Spleen (tissue), 11 donors: ENCODE measurements around the gene ZNF784. TPM values are rescaled to one million over a fixed set of nuclear protein-coding genes. Genes with fewer than 3 reads are reported as not detected.
A peak's percentile ranks its signal among the peaks of the same experiment; 100 is the strongest.
"Not testable (repeated sequence)": the region's sequence is repeated elsewhere in the genome, so short reads cannot be mapped to it uniquely, and the experiment has no call there.

Source experiments
- DNase-seq: peaks from one replicate; pipeline ENCODE4 v3.0.0-alpha.2; 2020
- H3K27ac ChIP-seq, 8 donors: fragments of 200-600 bp; sonication (generic) in 7 of 8; 1 replicate in 4 of 8; 2 replicates in 4 of 8; pipeline versions ENCODE4 v1.5.0 to v1.8.0; 2016 to 2021; ENCODE audit warnings: inconsistent platforms in 4 of 8, mild to moderate bottlenecking in 4 of 8, moderate library complexity in 1 of 8
- H3K27me3 ChIP-seq, 7 donors: fragments of 200-600 bp; sonication (generic) in 6 of 7; replicated peaks in 1 of 7; 1 replicate in 4 of 7; 2 replicates in 3 of 7; pipeline versions ENCODE4 v1.5.0 to v1.8.0; 2016 to 2021; ENCODE audit warnings: inconsistent platforms in 3 of 7, mild to moderate bottlenecking in 1 of 7
- H3K36me3 ChIP-seq, 6 donors: fragments of 200-600 bp; sonication (generic) in 5 of 6; 1 replicate in 4 of 6; 2 replicates in 2 of 6; pipeline versions ENCODE4 v1.5.0 to v1.8.0; 2016 to 2021; ENCODE audit warnings: inconsistent platforms in 2 of 6
- H3K4me1 ChIP-seq, 6 donors: fragments of 200-600 bp; sonication (generic) in 5 of 6; 1 replicate in 3 of 6; 2 replicates in 3 of 6; pipeline versions ENCODE4 v1.5.0 to v1.8.0; 2016 to 2021; ENCODE audit warnings: inconsistent platforms in 3 of 6
- H3K4me3 ChIP-seq, 8 donors: fragments of 200-600 bp; sonication (generic) in 7 of 8; 1 replicate in 4 of 8; 2 replicates in 4 of 8; pipeline versions ENCODE4 v1.5.0 to v1.8.0; 2016 to 2021; ENCODE audit warnings: inconsistent platforms in 4 of 8, mild to moderate bottlenecking in 4 of 8, moderate library complexity in 2 of 8
- H3K9me3 ChIP-seq, 8 donors: fragments of 200-600 bp; sonication (generic) in 7 of 8; 1 replicate in 4 of 8; 2 replicates in 4 of 8; pipeline versions ENCODE4 v1.5.0 to v1.8.0; 2016 to 2021; ENCODE audit warnings: inconsistent platforms in 4 of 8
- CTCF ChIP-seq, 11 experiments: fragments of 200-600 bp in 7 of 11; fragments of 450-650 bp in 4 of 11; sonication (generic) in 4 of 11; IDR thresholded peaks in 8 of 11; conservative IDR thresholded peaks in 3 of 11; 1 replicate in 7 of 11; 2 replicates in 4 of 11; pipeline versions ENCODE4 v1.4.0 to v1.8.0; 2016 to 2021; ENCODE audit warnings: antibody characterized with exemption in 11 of 11, inconsistent platforms in 4 of 11, mild to moderate bottlenecking in 1 of 11
- POLR2A ChIP-seq, 3 donors: fragments of 450-650 bp; IDR thresholded peaks; one replicate each; pipeline ENCODE4 v1.5.1; 2017; ENCODE audit warnings: antibody characterized with exemption in 3 of 3, mild to moderate bottlenecking in 1 of 3
- POLR2AphosphoS5 ChIP-seq, 3 donors: sonication (generic); formaldehyde crosslinking; IDR thresholded peaks; one replicate each; pipeline ENCODE4 v1.5.1; 2017; ENCODE audit warnings: antibody characterized with exemption in 3 of 3
- WGBS, 5 donors: extraction: QIAGEN DNeasy Blood & Tissue Kit in 3 of 5; methylation state at CpG; one replicate each; pipeline versions ENCODE4 v1.1.5 to v1.1.7; 2013 to 2018; 5-methylcytosine and 5-hydroxymethylcytosine counted together
- intact Hi-C: fragments of 100-400 bp; cut with DNase I; formaldehyde crosslinking; loops from one replicate; pipeline ENCODE4 v1.15.0; 2023; ENCODE audit warnings: low total_unique reads
- polyA plus RNA-seq, 3 donors: library from polyadenylated mRNA; stranded (reverse); fragments of 200-250 nt; gene quantifications; one replicate each; pipeline ENCODE4 v1.2.1, GENCODE V29; 2013
- total RNA-seq, 7 donors: library from RNA; depleted of rRNA in 3 of 7; stranded (reverse); fragments of >200 nt in 3 of 7; fragmentation: NEBNext Ultra II Directional in 4 of 7; extraction: Animal tissue kit (Norgen Biotek cat#: 25700) in 4 of 7; gene quantifications; one replicate each; pipeline versions ENCODE4 v1.1.0 to v1.2.1, GENCODE V29; 2016 to 2021
- donor health status: healthy with polysubstance abuse.
- donor health status: DM: no; HTN: no; CAD: no; lungs with moderate emphysema.
- donor health status: DM: no; HTN: no; CAD: no.
- donor health status: Bipolar disorder and iron deficiency.
- donor health status: healthy.
- donor health status: DM: no; HTN: no; CAD: no.
- donor health status: DM: yes; HTN: yes; CAD: no.

Gene ZNF784
- total and polyA plus RNA-seq, 10 donors, result 3.3 to 10.0 (median 6.7) TPM

- 1 to 4% (median 2%) methylated on average over 39 to 40 of the region's 40 CpGs for WGBS, 5 donors
- H3K27me3 ChIP-seq, result peaks cover 0 to 26% (median 0%) of the 10 kb centered on the region in 7 donors
- H3K9me3 ChIP-seq, result no peaks in the 10 kb centered on the region
- H3K27ac ChIP-seq, result no peak overlapping the region
- peaks cover 0 to 6% (median 3%) of the 10 kb centered on the region in 6 donors for H3K36me3 ChIP-seq
- peak in 2 of 3 donors; percentile 57 to 74 for TF ChIP-seq POLR2AphosphoS5 (IDR thresholded peaks at IDR 0.05)
- no peak for TF ChIP-seq POLR2A (IDR thresholded peaks at IDR 0.05)
- intact Hi-C loops, result no loop called here
- DNase-seq, result peak; percentile 97
- H3K4me3 ChIP-seq, result peak overlapping the region in 7 of 8 donors; percentile 22 to 71 (median 41)
- H3K4me1 ChIP-seq, result peaks cover 23 to 30% (median 29%) of the 10 kb centered on the region in 6 donors
Measured at GRCh38 chr19:55586976-55587668, 37.2 kb downstream of the ZNF784 start.

GRCh38 chr19:55585658-55586339 lies 38.6 kb downstream of the ZNF784 start:
- Histone ChIP-seq H3K36me3 (no peaks in the 10 kb centered on the region), H3K4me3 (peak overlapping the region in 7 of 8 donors; percentile 19 to 71 (median 37)), H3K27me3 (peaks cover 0 to 26% (median 0%) of the 10 kb centered on the region in 7 donors), H3K27ac (peak overlapping the region in 6 of 8 donors; percentile 7 to 65 (median 46)), H3K4me1 (peaks cover 27 to 44% (median 40%) of the 10 kb centered on the region in 6 donors), H3K9me3 (no peaks in the 10 kb centered on the region)
- WGBS, 5 donors, result 3 to 7% (median 4%) methylated on average over 27 to 34 of the region's 36 CpGs
- intact Hi-C loops, result no loop called here
- peak; percentile 89 for DNase-seq
- TF ChIP-seq POLR2AphosphoS5 (IDR thresholded peaks at IDR 0.05) (peak in 1 of 3 donors; percentile 28), CTCF (IDR thresholded peaks at IDR 0.05 in 8 of 11, conservative IDR thresholded peaks at IDR 0.05 in 3 of 11) (no peak)

GRCh38 chr19:55584871-55585270 lies 39.5 kb downstream of the ZNF784 start:
- Histone ChIP-seq H3K36me3 (no peaks in the 10 kb centered on the region), H3K27me3 (peaks cover 0 to 26% (median 0%) of the 10 kb centered on the region in 7 donors), H3K9me3 (no peaks in the 10 kb centered on the region), H3K27ac (no peak overlapping the region), H3K4me1 (peaks cover 27 to 51% (median 44%) of the 10 kb centered on the region in 6 donors), H3K4me3 (no peak overlapping the region)
- WGBS, 5 donors, result 79 to 95% (median 92%) methylated on average over 11 of the region's 11 CpGs
- TF ChIP-seq POLR2A (IDR thresholded peaks at IDR 0.05) (no peak), POLR2AphosphoS5 (IDR thresholded peaks at IDR 0.05) (no peak), CTCF (IDR thresholded peaks at IDR 0.05 in 8 of 11, conservative IDR thresholded peaks at IDR 0.05 in 3 of 11) (no peak)
- no peak for DNase-seq
- intact Hi-C loops, result no loop called here

GRCh38 chr19:55583897-55584296 lies 40.5 kb downstream of the ZNF784 start:
- H3K4me3 ChIP-seq, DNase-seq, H3K27ac ChIP-seq, H3K36me3 ChIP-seq, intact Hi-C loops, H3K9me3 ChIP-seq: not testable (repeated sequence)
- 66 to 89% (median 84%) methylated on average over 8 of the region's 8 CpGs for WGBS, 5 donors
- Histone ChIP-seq H3K27me3 (peaks cover 0 to 26% (median 0%) of the 10 kb centered on the region in 7 donors), H3K4me1 (peaks cover 27 to 57% (median 49%) of the 10 kb centered on the region in 6 donors)

- H3K27ac ChIP-seq, intact Hi-C loops, H3K9me3 ChIP-seq, DNase-seq, H3K4me3 ChIP-seq: not testable (repeated sequence)
- WGBS, 5 donors, result 70 to 88% (median 78%) methylated on average over 4 of the region's 4 CpGs
- Histone ChIP-seq H3K27me3 (peaks cover 0 to 20% (median 0%) of the 10 kb centered on the region in 7 donors), H3K4me1 (peaks cover 22 to 49% (median 40%) of the 10 kb centered on the region in 6 donors), H3K36me3 (peaks cover 0 to 22% (median 18%) of the 10 kb centered on the region in 6 donors)
Measured at GRCh38 chr19:55582284-55582683, 42.1 kb downstream of the ZNF784 start.
